Endothelial cell of umbilical vein (primary cell): ENCODE data around the gene NAA30. TPM values are rescaled to one million over a fixed set of nuclear protein-coding genes. Genes with fewer than 3 reads are reported as not detected.
A peak's percentile ranks its signal among the peaks of the same experiment; 100 is the strongest.

Source experiments
- BruUV-seq: library from RNA; stranded (reverse); fragments of 400-500 nt; replicated peaks from 2 replicates; lab custom pipeline; 2021; lab: Mats Ljungman, UMichigan
- CTCF ChIA-PET: fragments of 300-600, 350-600 bp; sonication (Branson Sonifier 250); formaldehyde crosslinking; loops from one replicate; lab custom pipeline; 2021; ENCODE audit warnings: antibody characterized with exemption, inconsistent platforms; lab: Charles Lee
- POLR2A ChIA-PET: fragments of 300-600, 350-600 bp; sonication (Branson Sonifier 250); formaldehyde crosslinking; loops from one replicate; lab custom pipeline; 2021; ENCODE audit warnings: antibody characterized with exemption, inconsistent platforms; lab: Charles Lee
- DNase-seq: peaks from one replicate; pipeline ENCODE4 v3.0.0-alpha.2; 2011; ENCODE audit warnings: low read depth, low spot score
- FAIRE-seq: peaks from 2 replicates; lab custom pipeline; 2011; peaks lifted over from hg19 to GRCh38; lab: Jason Lieb, UNC
- H2AFZ ChIP-seq: 2 replicates; pipeline ENCODE4 v1.6.0; 2012; ENCODE audit warnings: low read depth, low read length, control low read depth, inconsistent platforms
- H3K27ac ChIP-seq: 2 replicates; pipeline ENCODE4 v1.5.1; 2011; ENCODE audit warnings: low read depth, mild to moderate bottlenecking, control low read depth, low read length, moderate library complexity; ENCODE audit not compliant: insufficient read depth
- H3K27me3 ChIP-seq, 2 experiments: 2 replicates each; pipeline versions ENCODE4 v1.6.0 to v1.6.1; 2011; ENCODE audit warnings: low read length in 2 of 2, mixed read lengths in 1 of 2; ENCODE audit not compliant: control insufficient read depth in 2 of 2, insufficient read depth in 2 of 2
- H3K36me3 ChIP-seq, 2 experiments: 2 replicates in 1 of 2; 3 replicates in 1 of 2; pipeline ENCODE4 v1.5.1; 2011; ENCODE audit warnings: low read length in 2 of 2, mild to moderate bottlenecking in 1 of 2, moderate library complexity in 1 of 2; ENCODE audit not compliant: control insufficient read depth in 2 of 2, insufficient read depth in 2 of 2; ENCODE audit errors: extremely low read depth in 1 of 2
- H3K4me1 ChIP-seq: 3 replicates; pipeline ENCODE4 v1.5.1; 2011; ENCODE audit warnings: mild to moderate bottlenecking, low read length; ENCODE audit not compliant: control insufficient read depth, insufficient read depth; ENCODE audit errors: extremely low read depth
- H3K4me2 ChIP-seq: 2 replicates; pipeline ENCODE4 v1.6.1; 2011; ENCODE audit warnings: low read length, control low read depth, mixed read lengths; ENCODE audit not compliant: insufficient read depth
- H3K4me3 ChIP-seq, 3 experiments: fragments of 200-600 bp in 1 of 3; sonication (generic), shearing (Covaris generic) in 1 of 3; replicated peaks in 1 of 3; 2 replicates each; pipeline ENCODE4 v1.5.1; 2011 to 2016; ENCODE audit warnings: control low read depth in 3 of 3, low read length in 3 of 3, mild to moderate bottlenecking in 2 of 3, inconsistent platforms in 1 of 3, low read depth in 1 of 3, moderate library complexity in 1 of 3; ENCODE audit not compliant: insufficient read depth in 1 of 3
- H3K79me2 ChIP-seq: 2 replicates; pipeline ENCODE4 v1.6.0; 2012; ENCODE audit warnings: low read length, inconsistent platforms; ENCODE audit not compliant: control insufficient read depth, insufficient read depth
- H3K9ac ChIP-seq: replicated peaks from 2 replicates; pipeline ENCODE3; 2011; ENCODE audit warnings: low read length, control low read depth; ENCODE audit not compliant: insufficient read depth; ENCODE audit errors: extremely low read depth
- H3K9me1 ChIP-seq: replicated peaks from 3 replicates; pipeline ENCODE4 v1.6.0; 2011; ENCODE audit warnings: mild to moderate bottlenecking, low read length; ENCODE audit not compliant: control insufficient read depth, insufficient read depth; ENCODE audit errors: extremely low read depth
- H3K9me3 ChIP-seq: replicated peaks from 2 replicates; pipeline ENCODE4 v1.5.1; 2012; ENCODE audit warnings: low read length, inconsistent platforms; ENCODE audit not compliant: control insufficient read depth, insufficient read depth
- H4K20me1 ChIP-seq: replicated peaks from 2 replicates; pipeline ENCODE3; 2011; ENCODE audit warnings: mild to moderate bottlenecking, low read length; ENCODE audit not compliant: control insufficient read depth, insufficient read depth; ENCODE audit errors: extremely low read depth
- EZH2 ChIP-seq: IDR thresholded peaks from 2 replicates; pipeline ENCODE4 v1.6.1; 2012; ENCODE audit warnings: borderline replicate concordance, low read depth, mild to moderate bottlenecking, moderate library complexity, low read length, inconsistent platforms; ENCODE audit not compliant: severe bottlenecking
- FOS ChIP-seq: IDR thresholded peaks from 2 replicates; pipeline ENCODE4 v1.6.1; 2011; ENCODE audit warnings: mild to moderate bottlenecking, low read length, moderate library complexity, borderline replicate concordance; ENCODE audit not compliant: insufficient read depth
- GATA2 ChIP-seq: IDR thresholded peaks from 2 replicates; pipeline ENCODE4 v1.7.0; 2011; ENCODE audit warnings: low read depth, mild to moderate bottlenecking, moderate library complexity, mixed read lengths, low read length; ENCODE audit not compliant: insufficient read length, insufficient read depth
- JUN ChIP-seq: IDR thresholded peaks from 2 replicates; pipeline ENCODE4 v1.6.1; 2011; ENCODE audit warnings: borderline replicate concordance, low read depth; ENCODE audit not compliant: insufficient read length, insufficient read depth
- MAX ChIP-seq: IDR thresholded peaks from 2 replicates; pipeline ENCODE4 v1.6.1; 2011; ENCODE audit not compliant: insufficient read depth, insufficient read length
- MYC ChIP-seq: IDR thresholded peaks from one replicate; pipeline ENCODE4 v1.6.1; 2011; ENCODE audit warnings: mild to moderate bottlenecking, low read depth, low read length
- POLR2A ChIP-seq: IDR thresholded peaks from 2 replicates; pipeline ENCODE4 v1.6.1; 2012; ENCODE audit warnings: low read depth, mild to moderate bottlenecking, control low read depth, low read length
- POLR2AphosphoS5 ChIP-seq: IDR thresholded peaks from 2 replicates; pipeline ENCODE4 v1.6.1; 2012; ENCODE audit warnings: low read depth, mild to moderate bottlenecking, control low read depth, low read length, moderate library complexity; ENCODE audit not compliant: insufficient read depth
- dilution Hi-C: fragments of 300-500 bp; cut with MboI; formaldehyde crosslinking; loops from one replicate; pipeline ENCODE4 v1.15.0; 2019; ENCODE audit warnings: low sequenced_read_pairs; ENCODE audit not compliant: extremely low pct_ligation_motif_present
- intact Hi-C: fragments of 100-400 bp; cut with micrococcal nuclease; formaldehyde crosslinking; loops from one replicate; pipeline ENCODE4 v1.10.0; 2022
- polyA plus RNA-seq, 4 experiments: library from polyadenylated mRNA; depleted of rRNA in 3 of 4; stranded (reverse) in 3 of 4; unstranded in 1 of 4; fragments of >200 nt; gene quantifications; 2 replicates each; pipeline versions ENCODE4 v1.2.1 to v1.2.3, GENCODE V29; 2011 to 2012; ENCODE audit warnings: missing spikeins in 1 of 4
- total RNA-seq: library from RNA; stranded (reverse); gene quantifications from 2 replicates; pipeline ENCODE4 v1.2.3, GENCODE V29; 2021
- TF ChIP-seq, protein P1 (sequence below), 2 donors: IDR thresholded peaks; 1 replicate in 1 of 2; 2 replicates in 1 of 2; pipeline ENCODE4 v1.5.1; 2011; ENCODE audit warnings: low read length in 2 of 2, mild to moderate bottlenecking in 2 of 2, moderate library complexity in 2 of 2, control low read depth in 1 of 2, inconsistent platforms in 1 of 2, low read depth in 1 of 2; ENCODE audit not compliant: insufficient read depth in 1 of 2; ENCODE audit errors: extremely low read depth in 1 of 2

The NAA30 gene
- total and polyA plus RNA-seq, 2 donors (not counting 3 experiments of a cell fraction or from before 2014, with no cell fraction given), result 5.4 to 21.8 TPM

- TF ChIP-seq POLR2A (no peak), GATA2 (no peak), JUN (no peak), POLR2AphosphoS5 (no peak), FOS (no peak), MYC (no peak), EZH2 (no peak), MAX (no peak)
- TF ChIP-seq, protein P1, sequence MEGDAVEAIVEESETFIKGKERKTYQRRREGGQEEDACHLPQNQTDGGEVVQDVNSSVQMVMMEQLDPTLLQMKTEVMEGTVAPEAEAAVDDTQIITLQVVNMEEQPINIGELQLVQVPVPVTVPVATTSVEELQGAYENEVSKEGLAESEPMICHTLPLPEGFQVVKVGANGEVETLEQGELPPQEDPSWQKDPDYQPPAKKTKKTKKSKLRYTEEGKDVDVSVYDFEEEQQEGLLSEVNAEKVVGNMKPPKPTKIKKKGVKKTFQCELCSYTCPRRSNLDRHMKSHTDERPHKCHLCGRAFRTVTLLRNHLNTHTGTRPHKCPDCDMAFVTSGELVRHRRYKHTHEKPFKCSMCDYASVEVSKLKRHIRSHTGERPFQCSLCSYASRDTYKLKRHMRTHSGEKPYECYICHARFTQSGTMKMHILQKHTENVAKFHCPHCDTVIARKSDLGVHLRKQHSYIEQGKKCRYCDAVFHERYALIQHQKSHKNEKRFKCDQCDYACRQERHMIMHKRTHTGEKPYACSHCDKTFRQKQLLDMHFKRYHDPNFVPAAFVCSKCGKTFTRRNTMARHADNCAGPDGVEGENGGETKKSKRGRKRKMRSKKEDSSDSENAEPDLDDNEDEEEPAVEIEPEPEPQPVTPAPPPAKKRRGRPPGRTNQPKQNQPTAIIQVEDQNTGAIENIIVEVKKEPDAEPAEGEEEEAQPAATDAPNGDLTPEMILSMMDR (IDR thresholded peaks at IDR 0.05; ENCODE audit: extremely low read depth in 1 of 2, insufficient read depth in 1 of 2, low read depth in 1 of 2, low read length in 2 of 2), result no peak
- Histone ChIP-seq H3K4me1 (peaks cover 20% of the 10 kb centered on the region), H3K9me3 (no peaks in the 10 kb centered on the region), H3K9me1 (no peaks in the 10 kb centered on the region), H3K4me3 (peak overlapping the region; percentile 36 to 95 (median 94)), H3K36me3 (peaks cover 2 to 3% of the 10 kb centered on the region in 2 experiments), H3K79me2 (peaks cover 46% of the 10 kb centered on the region), H3K27ac (no peak overlapping the region), H2AFZ (no peak overlapping the region), H3K9ac (peak overlapping the region; percentile 62), H3K27me3 (no peaks in the 10 kb centered on the region), H3K4me2 (peak overlapping the region; percentile 94), H4K20me1 (peaks cover 3% of the 10 kb centered on the region)
- POLR2A ChIA-PET, result interaction anchor here (1.2 kb wide), 1 partner anchor 13 kb away, joined by 3 read pairs; no protein-coding TSS in a partner anchor
- FAIRE-seq (no peak), DNase-seq (peak; percentile 32)
- BruUV-seq, result no TSS peak
- CTCF ChIA-PET, result no interaction called here
- dilution Hi-C loops (no loop called here), intact Hi-C loops (loop anchor here (1.0 to 10.0 kb wide), 3 partner anchors 8 to 818 kb away; partner anchors contain the start of gene TMEM260)
Observed at GRCh38 chr14:57392830-57393229, 2.4 kb downstream of the NAA30 start.
